ENCODE measurements around the gene UBL3.

- TF ChIP-seq POLR2A (IDR thresholded peaks at IDR 0.05; ENCODE audit: low read depth, low read length) (no peak), POLR2AphosphoS5 (IDR thresholded peaks at IDR 0.05; ENCODE audit: low read depth, low read length) (no peak), TAF1 (IDR thresholded peaks at IDR 0.05; ENCODE audit: low read depth, low read length) (no peak), POU2F2 (IDR thresholded peaks at IDR 0.05; ENCODE audit: low read depth, low read length) (no peak), SPI1 (IDR thresholded peaks at IDR 0.05; ENCODE audit: low read depth, low read length) (no peak), PAX5 (IDR thresholded peaks at IDR 0.05; ENCODE audit: insufficient read depth, low read length, severe bottlenecking) (no peak)
These were observed 37.9 kb upstream of the UBL3 start for GRCh38 chr13:29888306-29888705.

Measured in GM12891 (cell line).